Measurements from ENCODE around the gene SRPK1.

DNA sequence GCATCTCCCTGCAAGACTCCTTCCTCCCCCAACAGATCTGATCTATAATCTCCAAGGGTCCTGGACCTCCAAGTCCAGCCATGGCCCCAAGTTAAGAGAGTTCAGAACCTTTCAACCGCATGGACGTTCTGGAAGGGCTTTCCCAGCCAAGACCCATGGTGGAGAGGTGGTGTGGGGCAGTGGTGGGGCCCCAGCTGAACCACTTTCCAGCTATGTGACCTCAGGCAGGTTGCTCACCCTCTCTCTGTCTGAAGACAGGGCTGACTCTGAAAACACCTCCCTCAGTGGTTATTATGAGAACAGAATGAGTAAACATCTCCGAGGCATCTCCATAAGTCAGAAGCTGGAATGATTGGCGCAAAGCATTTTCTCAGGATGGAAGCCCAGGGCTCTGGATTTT, 124.7 kb downstream of the SRPK1 start:
- TF ChIP-seq POLR2AphosphoS5 (IDR thresholded peaks at IDR 0.05; ENCODE audit: borderline replicate concordance, low read depth, low read length): no peak
- no peak for TF ChIP-seq EZH2 (IDR thresholded peaks at IDR 0.05)
- TF ChIP-seq FOXP2 (optimal IDR thresholded peaks at IDR 0.05; ENCODE audit: control extremely low read depth, extremely low read length, insufficient read depth): no peak

All from SK-N-MC (cell line).